Measurements from ENCODE around the gene SNAI3. TPM values are rescaled to one million over a fixed set of nuclear protein-coding genes. Genes with fewer than 3 reads are reported as not detected.

SNAI3 gene
- total RNA-seq, 1 donor from 2014 or later, result 0.16 TPM

DNA sequence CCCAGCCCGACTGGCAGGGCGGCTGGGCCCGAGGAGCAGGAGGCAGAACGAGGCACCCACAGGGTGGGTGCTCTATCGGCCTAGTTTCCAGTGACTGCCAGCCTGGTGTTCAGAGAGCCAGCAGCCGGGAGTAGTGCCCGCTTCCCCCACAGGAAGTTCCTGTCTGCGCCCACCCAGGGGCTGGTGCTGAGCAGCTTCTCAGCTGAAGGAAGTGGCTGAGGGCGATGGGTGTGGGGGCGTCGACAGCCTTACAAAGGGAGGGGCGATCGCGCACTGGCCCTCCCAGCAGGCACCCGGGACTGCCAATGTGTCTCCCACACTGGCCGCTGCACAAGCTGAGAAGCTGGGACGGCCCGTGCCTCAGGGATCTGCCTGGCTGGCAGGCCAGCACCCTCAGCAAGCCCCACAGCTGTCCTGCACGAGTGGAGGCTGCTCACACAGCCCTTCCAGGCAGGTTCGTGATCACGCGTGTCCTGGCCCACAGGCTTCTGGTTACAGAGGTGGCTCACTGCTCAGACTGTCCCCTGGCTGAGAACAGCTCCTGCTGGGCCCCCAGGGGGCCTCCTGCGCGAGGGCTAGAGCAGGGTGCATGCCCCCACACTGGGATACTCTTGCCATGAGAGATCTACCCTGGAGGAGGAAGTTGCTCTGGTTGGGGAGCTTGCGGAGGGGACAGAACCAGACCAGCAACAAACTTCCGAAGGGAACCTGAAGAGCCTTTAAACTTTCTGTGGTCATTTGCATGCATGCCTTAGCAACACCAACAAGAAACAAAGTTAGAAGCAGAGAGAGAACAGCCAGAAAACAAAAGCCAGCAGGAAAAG, 17.4 kb upstream of the SNAI3 start:
- DNase-seq, result peak; percentile 39

DNA sequence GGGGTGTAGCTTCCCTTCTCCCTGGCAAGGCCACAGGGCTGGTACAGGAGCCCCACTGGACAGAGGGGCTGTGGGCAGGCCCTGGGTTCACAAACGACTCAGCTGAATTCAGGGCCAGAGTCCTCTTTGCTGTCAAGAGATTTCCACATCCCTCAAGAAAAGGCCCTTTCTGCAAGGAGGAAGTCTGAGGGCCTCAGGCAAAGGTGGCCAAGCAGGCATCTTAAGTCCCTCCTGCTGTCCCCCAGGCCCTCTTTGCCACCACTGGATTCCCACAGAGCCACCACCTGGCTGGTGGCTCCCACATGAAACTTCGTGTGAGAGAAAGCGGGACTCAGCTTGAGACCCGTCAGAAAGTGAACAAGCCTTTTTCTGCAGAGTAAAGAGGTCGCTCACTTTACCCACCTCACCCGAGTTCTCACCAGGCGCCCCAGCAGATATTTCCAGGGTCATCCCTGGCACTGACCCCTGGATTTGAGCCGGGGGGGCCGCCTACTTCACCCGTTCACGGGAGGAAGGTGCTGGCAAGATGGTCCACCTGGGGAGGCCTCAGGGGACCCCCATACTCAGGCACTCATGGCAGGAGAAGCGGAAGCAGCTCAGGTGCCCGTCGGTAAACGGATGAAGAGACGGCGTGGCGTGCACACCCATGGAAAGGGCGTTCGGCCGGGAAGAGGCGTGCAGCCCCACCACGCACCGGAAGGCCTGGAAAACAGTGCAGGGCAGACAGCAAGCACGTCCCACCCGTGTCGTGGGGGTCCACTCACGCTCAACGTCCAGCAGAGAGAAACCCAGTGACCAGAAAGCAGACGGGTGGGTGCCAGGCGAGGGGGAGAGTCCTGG, 16.3 kb upstream of the SNAI3 start:
- no peak for DNase-seq

DNA sequence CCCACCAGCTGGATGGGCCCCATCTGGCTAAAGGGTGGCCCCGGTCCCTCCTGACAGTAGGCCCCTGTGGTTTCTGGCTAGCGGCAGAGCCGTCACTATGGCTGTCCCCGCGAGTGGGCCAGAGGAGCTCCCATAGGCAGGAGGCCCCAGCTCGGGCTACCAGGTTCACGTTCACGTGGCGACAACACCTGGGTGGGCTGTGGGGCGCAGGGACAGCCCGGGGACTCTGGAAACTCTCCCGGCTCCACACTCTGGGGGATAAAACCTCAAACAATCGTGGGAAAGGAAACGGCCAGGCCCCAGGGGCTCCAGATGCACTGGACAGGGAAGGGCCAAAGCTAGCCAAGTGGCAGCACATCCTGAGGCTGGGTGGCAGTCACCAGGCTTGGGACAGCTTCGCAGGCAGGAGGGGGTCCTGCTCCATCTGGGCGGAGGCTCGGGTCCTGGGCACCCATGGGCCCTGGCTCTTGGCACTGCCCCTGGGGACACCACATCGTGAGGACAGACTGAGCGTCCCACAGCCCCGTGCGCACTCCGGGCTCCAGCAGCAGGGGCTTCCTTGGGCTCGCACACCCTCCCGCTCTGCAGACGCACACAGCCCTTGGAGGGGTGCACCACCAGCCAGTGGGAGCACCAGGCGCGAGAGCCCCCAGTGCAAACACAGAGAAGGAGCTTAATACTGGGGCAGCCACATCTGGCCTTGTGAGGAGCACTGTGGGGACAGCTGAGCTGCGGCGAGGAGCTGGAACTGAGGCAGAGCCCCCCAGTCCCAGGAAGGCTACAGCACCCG, 15.5 kb upstream of the SNAI3 start:
- DNase-seq, result no peak

DNA sequence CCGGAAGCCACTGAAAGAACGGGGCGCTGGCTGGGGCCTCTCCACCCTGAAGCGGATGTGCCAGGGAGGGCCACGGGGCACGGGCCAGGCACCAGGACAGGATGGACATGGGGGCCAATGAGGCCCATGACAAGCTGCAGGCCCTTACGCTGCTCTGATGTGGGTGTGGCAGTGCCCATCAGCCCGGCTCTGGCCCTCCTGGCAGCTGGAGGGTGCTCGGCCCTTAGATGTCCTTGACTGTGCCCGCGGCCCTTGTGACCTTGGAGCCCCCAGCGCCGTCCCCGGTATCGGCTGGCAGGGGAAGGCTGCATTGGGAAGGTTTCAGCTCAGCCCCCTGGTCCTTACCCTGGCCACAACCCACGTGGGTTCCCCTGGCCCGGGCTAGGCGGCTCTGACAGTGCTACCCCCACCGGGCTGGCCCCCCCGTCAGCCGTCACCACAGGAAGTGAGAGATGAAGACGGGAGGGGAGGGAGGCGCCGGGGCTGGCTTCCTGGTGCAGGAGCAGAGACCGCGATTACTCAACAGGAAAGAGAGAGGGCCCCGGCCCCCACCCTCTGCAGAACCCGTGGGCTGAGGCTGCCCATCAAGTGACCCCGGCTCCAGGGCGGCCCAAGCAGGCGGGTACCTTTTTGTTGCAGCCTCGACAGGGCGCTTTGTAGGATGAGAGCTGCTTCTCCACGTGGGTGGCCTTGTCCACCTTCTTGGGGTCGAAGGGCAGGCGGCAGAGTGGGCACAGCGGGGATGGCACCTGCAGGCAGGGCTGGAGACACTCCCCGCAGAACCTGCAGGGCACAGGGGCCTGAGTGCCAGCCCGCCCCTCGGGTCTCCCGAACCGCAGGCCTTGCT, 14.6 kb upstream of the SNAI3 start:
- DNase-seq, result no peak

DNA sequence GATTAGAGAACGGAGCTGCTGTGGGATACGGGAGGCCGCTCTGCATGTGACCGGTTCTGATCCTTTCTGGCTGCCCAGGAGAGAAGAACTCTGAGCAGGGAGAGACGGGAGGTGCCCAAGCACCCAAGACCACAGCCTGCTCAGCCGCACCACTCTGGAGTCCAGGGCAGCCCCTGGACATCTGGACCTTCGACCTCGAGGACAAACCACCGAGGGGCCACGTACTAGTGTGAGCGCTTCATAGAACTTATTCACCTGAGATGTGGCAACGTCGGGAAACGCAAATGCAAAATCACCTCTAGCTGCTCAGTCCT, 14.0 kb upstream of the SNAI3 start:
- no peak for DNase-seq

DNA sequence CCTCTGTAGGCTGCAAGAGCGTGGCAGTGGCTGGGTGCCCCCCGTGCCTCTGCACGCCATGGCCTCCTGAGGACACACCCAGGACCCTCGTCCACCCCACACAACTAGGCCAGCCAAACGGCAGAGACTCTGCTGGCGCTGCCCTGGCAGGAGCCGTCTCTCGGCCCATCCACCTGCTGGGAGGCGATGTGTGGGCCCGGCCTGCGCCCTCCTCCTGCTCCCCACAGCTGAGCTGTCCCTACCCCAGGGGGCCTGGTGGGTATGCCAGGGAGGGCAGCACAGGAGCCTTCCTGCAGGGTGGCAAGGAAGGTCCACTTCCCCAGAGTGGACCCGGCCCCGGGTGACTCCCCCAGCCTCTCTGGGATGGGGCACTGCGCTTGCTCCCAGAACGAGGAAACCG, 12.9 kb upstream of the SNAI3 start:
- DNase-seq, result no peak

DNA sequence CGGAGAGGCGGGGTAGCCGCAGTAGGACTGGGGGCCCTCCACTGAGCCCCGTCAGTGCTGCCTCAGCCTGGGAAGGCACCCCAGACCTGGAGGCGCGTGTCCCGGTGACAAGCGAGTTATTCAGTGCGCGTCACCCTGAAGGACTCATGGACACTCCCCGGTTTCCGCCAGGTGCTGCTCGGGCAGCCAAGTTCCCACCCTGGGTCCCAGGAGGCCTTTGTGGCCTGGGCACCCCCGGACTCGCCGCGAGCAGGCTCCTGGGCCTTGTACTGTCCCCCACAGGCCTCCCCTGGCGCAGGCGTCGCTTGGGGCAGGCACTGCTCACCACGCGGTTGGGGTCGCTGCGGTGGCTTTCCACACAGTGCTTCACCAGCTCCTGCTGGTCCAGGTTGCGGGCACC, 12.3 kb upstream of the SNAI3 start:
- DNase-seq, result no peak

DNA sequence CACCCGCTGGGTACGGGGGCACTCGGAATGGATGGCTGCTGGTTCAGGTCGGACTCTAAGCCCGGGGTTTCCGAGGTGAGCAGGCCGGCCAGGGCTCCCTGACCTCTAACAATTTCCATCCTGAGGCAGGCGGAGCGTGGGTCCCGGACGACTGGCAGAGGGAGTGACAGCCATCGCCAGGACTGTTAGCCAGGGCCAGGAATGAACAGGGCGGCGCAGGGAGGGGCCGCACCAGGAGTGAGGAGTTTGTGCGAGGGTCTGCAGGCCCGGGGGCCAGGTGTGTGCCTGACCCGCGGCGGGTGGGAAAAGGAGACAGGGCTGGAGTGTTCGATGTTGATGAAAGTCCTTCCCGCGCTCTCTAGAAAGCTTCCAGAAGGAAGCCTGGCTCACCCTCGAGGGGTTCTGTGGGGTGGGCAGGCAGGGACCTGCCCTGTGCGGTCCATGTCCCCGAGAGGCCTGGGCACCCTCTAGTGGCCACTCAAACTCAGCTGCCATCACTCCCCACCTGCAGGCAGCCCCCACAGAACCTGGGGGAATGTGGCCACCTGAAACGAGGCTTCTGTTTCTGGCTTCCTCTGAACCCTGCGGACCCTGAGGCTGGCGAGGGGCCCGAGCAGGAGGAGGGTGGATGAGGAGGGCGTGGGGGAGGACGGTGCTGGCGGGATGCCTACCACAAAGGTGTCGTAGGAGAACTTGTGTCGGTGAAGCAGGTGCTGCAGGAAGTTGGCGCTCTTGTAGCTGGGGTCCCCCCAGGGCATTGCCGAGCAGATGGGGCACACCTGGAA, 11.7 kb upstream of the SNAI3 start:
- no peak for DNase-seq

DNA sequence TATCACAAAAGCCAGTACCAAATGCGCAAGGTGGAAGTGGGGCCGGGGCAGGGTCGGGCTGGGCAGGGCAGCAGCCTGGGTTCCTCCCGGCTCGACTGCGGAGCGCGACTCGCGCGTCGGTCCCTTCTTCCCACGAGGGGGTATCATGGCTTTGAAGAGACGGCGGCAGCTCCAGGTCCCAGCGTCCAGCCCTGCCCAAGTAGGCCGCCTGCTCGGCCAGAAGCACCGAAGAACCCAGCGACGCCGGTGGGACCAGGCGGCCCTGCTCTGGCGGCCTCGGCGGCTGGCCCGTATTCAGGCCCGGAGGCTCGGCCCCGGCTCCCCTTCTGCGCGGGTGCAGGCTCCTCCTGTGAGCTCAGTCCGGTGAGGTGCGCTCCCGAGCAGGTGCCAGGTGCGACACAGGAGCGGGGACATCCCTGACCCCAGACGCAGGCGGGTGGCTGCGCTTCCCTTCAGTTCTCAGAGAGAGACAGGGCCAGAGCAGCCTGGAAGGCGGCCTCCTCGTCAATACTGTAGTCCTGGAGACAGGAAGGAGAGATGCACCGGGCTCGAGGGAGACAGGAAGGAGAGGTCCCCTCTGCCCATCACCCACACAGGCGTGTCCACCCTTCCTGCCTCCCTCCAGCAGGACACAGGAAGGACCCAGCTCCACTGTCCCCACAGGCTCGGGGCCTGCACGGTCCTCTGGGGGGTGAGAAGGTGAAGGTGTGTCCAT, 11.0 kb upstream of the SNAI3 start:
- DNase-seq, result no peak

DNA sequence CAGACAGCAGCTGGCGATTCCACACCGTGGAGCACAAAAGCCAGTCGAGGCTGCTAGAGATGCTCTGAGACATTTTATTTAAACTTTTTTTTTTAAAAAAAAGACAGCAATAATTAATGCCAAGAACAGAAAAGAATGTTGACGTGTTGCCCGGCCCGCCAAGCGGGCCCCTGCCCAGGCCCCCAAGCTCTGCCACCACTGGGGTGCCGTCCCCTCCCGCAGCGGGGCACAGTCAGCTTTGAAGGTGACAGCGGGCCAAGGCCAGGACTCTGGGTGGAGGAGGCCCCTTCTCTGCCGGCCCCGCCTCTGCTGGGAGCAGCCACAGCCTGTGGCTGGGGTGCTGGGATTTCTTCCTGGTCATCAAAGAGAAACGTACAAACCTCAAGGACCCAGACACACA, 10.1 kb upstream of the SNAI3 start:
- no peak for DNase-seq

DNA sequence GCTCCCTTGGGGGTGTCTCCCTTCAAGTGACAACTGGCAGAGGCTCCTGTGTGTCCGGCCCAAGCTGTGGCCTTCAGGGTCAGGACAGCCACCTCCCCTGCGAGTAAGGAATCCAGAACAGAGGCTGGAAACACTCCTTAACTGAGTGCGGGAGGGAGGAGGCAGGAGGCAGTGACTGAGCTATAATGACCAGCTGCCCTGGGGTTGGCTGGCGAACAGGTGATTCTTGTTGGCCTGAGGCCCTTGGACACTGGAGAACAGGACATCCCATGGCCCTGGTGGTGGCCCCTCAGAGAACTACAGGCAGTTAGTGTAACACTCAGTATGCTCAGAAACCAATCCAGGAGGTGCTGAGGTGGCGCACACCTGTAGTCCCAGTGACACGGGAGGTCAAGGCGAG, 9.4 kb upstream of the SNAI3 start:
- DNase-seq, result no peak

DNA sequence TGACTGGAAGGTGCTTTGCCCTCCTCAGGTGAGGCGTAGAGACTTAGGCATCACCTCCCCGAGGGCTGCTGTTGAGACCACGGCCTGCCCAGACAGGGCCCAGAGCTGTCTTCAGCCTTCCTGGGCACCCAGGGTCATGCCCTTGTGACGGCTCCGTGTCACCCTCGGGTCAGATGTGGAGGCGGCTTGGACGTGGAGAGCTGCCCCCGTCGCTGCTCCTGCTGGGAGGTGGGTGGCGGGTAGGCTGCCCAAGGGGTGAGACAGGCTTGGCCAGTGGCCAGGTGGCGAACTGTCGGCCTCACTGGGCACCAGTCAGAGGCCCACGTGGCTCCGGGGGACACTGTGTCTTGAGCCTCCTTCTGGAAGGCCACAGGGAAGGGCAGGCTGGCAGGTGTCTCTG, 8.9 kb upstream of the SNAI3 start:
- no peak for DNase-seq

DNA sequence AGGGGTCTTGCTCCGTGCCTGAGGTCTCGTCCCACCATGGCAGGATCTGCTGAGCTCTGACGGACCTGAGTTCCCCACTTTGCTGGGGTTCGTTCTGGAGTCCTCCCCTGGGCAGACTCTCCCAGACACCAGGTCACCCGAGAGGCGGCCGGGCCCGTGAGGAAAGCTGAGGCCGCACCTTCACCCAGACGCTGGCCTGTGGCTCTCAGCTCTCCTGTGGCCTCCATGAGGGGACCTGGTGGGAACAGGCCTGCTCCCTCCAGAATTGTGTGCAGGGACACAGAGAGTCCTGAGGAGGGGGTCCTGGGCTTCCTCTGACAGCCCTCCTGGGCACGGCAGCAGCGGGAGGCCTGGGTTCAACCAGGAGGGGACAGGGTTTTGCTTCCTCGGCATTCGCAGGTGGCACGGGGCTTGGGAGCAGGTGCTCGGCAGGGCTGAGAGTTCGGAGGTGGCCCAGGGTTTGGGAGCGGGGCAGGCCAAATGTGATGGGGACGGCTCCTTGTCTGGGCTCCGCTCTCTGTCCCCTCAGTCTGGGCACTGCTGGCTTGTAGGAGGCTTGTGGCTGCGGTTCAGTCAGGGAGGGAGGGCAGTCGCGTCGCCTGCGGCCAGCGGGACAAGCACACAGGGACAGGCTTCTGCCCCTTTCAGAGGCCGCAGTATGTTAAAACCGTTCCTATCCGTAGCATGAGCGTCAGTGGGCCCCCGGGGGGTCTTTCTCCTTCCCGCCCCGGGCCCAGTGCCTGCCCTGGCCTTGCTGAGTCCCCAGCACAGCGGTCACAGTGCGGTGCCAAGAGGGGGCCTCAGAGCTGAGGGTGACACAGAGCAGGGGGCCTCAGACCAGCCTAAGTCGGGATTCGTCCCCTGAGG, 8.1 kb upstream of the SNAI3 start:
- DNase-seq, result no peak

DNA sequence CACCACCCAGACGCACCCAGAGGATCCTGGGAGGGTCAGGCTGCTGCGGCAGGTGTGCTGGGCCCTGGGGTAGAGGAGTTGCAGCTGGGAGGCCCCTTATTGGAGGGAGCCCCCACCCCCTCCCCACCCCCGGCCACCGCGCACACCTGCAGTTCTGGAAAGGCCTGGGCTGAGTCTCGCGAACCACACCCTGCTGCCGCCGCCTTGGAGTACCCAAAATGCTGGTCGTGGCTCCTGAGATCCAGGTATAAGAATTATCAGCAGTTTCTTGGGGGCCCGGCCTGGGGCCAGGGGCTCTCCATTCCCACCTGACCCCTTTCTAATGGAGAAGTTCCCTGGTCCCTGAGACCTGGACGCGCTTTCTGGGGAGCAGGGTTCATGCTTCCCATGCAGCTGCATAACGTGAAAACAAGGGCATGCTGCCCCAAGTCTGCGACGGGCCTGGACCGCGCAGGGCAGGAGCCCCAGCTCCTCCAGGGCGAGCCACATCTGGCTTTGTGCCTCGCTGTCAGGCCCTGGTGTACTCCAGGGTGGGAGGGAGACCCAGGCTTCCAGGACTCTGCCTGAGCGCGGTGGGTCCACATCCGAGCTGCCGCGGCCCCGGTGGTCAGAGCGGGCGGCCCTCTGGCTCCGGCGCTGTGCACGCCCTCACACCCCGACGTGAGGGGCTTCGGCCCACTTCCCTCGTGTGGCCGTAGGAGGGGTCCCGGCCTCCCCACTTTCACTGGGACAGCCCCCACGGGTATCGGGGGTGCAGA, 7.3 kb upstream of the SNAI3 start:
- no peak for DNase-seq

DNA sequence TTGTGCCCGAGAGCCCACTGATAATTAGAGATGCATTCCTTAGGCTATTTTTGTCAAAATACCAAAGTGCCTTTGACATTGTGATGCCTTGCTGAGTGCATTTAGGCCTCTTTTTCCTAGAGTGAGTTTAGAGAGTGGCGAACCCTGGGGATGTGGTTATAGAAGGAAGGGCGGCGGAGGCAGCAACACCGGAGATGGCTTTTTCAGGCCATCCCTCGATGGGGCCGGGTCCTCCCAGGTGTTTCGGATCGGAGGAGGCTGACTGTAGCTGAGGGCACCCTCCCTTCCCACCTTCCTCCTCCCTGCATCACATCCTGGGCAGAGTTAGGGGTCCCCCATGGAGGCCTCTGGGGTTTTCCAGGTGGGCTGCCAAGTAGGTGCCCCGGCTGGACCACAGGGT, 6.6 kb upstream of the SNAI3 start:
- DNase-seq, result no peak

DNA sequence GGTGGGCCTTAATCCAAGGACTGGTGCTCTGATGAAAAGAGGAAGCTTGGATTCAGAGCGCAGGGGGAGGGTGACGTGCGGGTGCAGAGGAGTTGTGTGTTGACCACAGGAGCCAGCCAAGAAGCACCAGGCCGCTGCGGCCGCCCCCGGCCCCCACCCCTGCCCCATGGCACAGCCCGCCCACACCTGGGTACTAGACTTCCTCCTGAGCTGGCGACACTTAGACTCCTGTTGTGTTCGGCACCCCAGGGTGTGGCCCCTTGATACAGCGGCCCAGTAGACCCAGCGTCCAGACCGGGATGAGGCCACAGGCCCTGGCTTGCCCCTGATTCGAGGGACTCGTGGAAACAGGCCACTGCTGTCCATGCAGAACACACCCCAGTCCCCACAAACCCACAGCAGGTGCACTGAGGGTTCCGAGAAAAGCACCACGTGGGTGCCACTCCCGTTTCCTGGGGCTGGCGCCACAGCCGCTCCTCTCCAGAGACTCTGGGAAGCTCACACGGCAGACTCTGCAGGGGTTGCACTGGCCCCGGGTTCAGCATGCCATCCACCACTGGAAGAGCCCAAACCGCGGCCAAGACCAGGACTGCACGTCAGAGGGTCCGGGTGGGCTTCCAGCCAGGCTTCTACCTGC, 5.7 kb upstream of the SNAI3 start:
- no peak for DNase-seq

DNA sequence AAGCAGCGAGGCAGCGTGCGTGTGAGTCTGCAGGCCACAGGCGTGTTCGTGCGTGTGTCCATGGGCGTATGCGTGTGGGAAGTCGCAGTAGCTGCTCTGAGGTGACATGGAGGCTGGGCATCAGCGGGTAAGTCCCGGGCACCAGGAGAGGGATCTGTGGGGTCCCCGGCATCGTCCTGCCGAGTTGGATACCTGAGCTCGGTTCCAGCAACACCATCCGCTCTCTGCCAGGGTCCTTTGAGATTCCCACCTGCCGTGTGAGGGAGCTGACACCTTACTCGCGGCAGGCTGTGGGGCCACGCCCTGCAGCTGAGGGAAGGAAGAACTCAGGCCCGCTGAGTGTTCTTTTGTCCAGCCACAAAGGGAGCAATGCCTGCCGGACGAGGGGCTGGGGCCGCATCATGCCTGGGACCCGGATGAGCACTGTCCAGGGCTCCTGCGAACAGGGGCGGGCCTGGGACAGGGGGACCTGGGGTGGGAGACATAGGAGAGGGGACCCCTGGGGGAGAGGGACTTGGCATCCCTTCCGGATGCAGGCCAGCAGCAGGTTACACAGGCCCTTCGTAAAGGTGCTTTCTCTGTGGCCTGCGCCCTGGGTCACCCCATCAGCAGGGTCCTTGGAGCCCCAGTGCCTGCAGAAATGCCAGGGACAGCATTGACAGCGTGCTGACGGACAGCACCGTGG, 5.0 kb upstream of the SNAI3 start:
- DNase-seq, result no peak

Data from occipital lobe (tissue), 2 donors.